ENCODE results near the gene C12orf57. TPM values are rescaled to one million over a fixed set of nuclear protein-coding genes. Genes with fewer than 3 reads are reported as not detected.

Gene C12orf57
- polyA plus RNA-seq, 1 donor from 2014 or later: 500 TPM

GRCh38 chr12:6909421-6910145 lies 34.2 kb upstream of the C12orf57 start:
- H3K27ac ChIP-seq (ENCODE audit: low read length): no peak overlapping the region
- no peaks in the 10 kb centered on the region for H3K36me3 ChIP-seq (ENCODE audit: insufficient read depth, low read length)
- no peaks in the 10 kb centered on the region for H3K27me3 ChIP-seq (ENCODE audit: insufficient read depth, low read depth, low read length)
- TF ChIP-seq, protein P1, sequence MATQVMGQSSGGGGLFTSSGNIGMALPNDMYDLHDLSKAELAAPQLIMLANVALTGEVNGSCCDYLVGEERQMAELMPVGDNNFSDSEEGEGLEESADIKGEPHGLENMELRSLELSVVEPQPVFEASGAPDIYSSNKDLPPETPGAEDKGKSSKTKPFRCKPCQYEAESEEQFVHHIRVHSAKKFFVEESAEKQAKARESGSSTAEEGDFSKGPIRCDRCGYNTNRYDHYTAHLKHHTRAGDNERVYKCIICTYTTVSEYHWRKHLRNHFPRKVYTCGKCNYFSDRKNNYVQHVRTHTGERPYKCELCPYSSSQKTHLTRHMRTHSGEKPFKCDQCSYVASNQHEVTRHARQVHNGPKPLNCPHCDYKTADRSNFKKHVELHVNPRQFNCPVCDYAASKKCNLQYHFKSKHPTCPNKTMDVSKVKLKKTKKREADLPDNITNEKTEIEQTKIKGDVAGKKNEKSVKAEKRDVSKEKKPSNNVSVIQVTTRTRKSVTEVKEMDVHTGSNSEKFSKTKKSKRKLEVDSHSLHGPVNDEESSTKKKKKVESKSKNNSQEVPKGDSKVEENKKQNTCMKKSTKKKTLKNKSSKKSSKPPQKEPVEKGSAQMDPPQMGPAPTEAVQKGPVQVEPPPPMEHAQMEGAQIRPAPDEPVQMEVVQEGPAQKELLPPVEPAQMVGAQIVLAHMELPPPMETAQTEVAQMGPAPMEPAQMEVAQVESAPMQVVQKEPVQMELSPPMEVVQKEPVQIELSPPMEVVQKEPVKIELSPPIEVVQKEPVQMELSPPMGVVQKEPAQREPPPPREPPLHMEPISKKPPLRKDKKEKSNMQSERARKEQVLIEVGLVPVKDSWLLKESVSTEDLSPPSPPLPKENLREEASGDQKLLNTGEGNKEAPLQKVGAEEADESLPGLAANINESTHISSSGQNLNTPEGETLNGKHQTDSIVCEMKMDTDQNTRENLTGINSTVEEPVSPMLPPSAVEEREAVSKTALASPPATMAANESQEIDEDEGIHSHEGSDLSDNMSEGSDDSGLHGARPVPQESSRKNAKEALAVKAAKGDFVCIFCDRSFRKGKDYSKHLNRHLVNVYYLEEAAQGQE (IDR thresholded peaks at IDR 0.05; ENCODE audit: borderline replicate concordance): no peak
- TF ChIP-seq RAD21 (conservative IDR thresholded peaks at IDR 0.05): no peak
- no peak for TF ChIP-seq POLR2AphosphoS5 (IDR thresholded peaks at IDR 0.05)
- no peak for TF ChIP-seq MXI1 (conservative IDR thresholded peaks at IDR 0.05; ENCODE audit: poor library complexity, severe bottlenecking)
- no peak for TF ChIP-seq CTCF (IDR thresholded peaks at IDR 0.05; ENCODE audit: poor library complexity, severe bottlenecking)
- TF ChIP-seq EP300 (conservative IDR thresholded peaks at IDR 0.05; ENCODE audit: poor library complexity, severe bottlenecking): no peak
- TF ChIP-seq TAF1 (IDR thresholded peaks at IDR 0.05; ENCODE audit: low read depth): no peak
- no peak for TF ChIP-seq SMC3 (conservative IDR thresholded peaks at IDR 0.05; ENCODE audit: poor library complexity)
- no peak for TF ChIP-seq EZH2 (IDR thresholded peaks at IDR 0.05; ENCODE audit: borderline replicate concordance, insufficient read depth, low read length, poor library complexity, severe bottlenecking)
- H3F3A ChIP-seq (ENCODE audit: insufficient read depth, low read length, poor library complexity, severe bottlenecking): no peaks in the 10 kb centered on the region
- H4K20me1 ChIP-seq (ENCODE audit: insufficient read depth): no peaks in the 10 kb centered on the region
- no peak overlapping the region for H3K9ac ChIP-seq (ENCODE audit: low read length)
- no peak overlapping the region for H3K4me3 ChIP-seq (ENCODE audit: low read length)
- no peak overlapping the region for H2AFZ ChIP-seq (ENCODE audit: low read depth, low read length)
- no peak overlapping the region for H3K4me2 ChIP-seq (ENCODE audit: low read length)
- H3K79me2 ChIP-seq (replicated peaks; ENCODE audit: insufficient read depth, low read length): peaks cover 5% of the 10 kb centered on the region
- H3K9me2 ChIP-seq (ENCODE audit: insufficient read depth, low read length): no peaks in the 10 kb centered on the region
- H3K9me3 ChIP-seq (ENCODE audit: low read length): no peaks in the 10 kb centered on the region

DNA sequence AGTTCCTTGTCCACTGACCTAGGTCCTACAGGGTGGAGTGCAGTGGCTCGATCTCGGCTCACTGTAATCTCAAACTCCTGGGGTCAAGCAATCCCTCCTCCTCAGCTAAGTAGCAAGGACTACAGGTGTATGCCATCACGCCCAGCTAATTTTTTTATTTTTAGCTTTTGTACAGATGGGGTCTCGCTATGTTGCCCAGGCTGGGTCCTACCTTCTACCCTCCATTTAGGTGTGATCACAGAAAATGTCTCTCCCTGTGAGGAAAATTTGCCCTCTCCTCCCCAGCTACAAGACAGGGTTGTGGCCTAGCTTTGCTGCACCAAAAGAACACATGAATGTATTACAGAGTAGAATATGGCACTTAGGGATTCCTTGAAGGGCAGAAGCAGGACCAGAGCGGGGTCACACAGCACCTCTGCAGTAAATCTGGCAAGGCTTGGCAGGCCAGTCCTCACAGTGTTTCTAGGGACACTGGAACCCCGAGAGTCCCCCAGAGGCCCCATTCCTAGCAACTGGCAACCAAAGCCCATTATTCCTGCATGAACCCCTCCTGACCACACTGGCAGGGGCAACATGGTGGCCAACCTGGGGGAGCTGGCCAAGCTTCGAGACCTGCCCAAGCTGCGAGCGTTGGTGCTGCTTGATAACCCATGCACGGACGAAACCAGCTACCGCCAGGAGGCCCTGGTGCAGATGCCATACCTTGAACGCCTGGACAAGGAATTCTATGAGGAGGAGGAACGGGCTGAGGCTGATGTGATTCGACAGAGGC lies 31.5 kb upstream of the C12orf57 start:
- H3K36me3 ChIP-seq (ENCODE audit: insufficient read depth, low read length): no peaks in the 10 kb centered on the region
- no peak overlapping the region for H3K9ac ChIP-seq (ENCODE audit: low read length)
- H3K27ac ChIP-seq (ENCODE audit: low read length): no peak overlapping the region
- peaks cover 16% of the 10 kb centered on the region for H3K79me2 ChIP-seq (replicated peaks; ENCODE audit: insufficient read depth, low read length)
- H3K27me3 ChIP-seq (ENCODE audit: insufficient read depth, low read depth, low read length): no peaks in the 10 kb centered on the region
- no peak overlapping the region for H2AFZ ChIP-seq (ENCODE audit: low read depth, low read length)
- no peaks in the 10 kb centered on the region for H3F3A ChIP-seq (ENCODE audit: insufficient read depth, low read length, poor library complexity, severe bottlenecking)
- no peaks in the 10 kb centered on the region for H3K9me3 ChIP-seq (ENCODE audit: low read length)
- H3K4me3 ChIP-seq (ENCODE audit: low read length): no peak overlapping the region
- H4K20me1 ChIP-seq (ENCODE audit: insufficient read depth): no peaks in the 10 kb centered on the region
- no peak for TF ChIP-seq EP300 (conservative IDR thresholded peaks at IDR 0.05; ENCODE audit: poor library complexity, severe bottlenecking)
- H3K9me2 ChIP-seq (ENCODE audit: insufficient read depth, low read length): no peaks in the 10 kb centered on the region
- H3K4me2 ChIP-seq (ENCODE audit: low read length): no peak overlapping the region
